Osteoblast (primary cell): ENCODE data around the gene FAM234A. TPM values are rescaled to one million over a fixed set of nuclear protein-coding genes. Genes with fewer than 3 reads are reported as not detected.
A peak's percentile ranks its signal among the peaks of the same experiment; 100 is the strongest.

Experiments
- DNase-seq: peaks from one replicate; pipeline ENCODE4 v3.0.0; 2011; ENCODE audit warnings: low spot score, mixed read lengths; ENCODE audit not compliant: insufficient read length; ENCODE audit errors: missing footprints
- H2AFZ ChIP-seq: 2 replicates; pipeline ENCODE4 v1.6.0; 2011; ENCODE audit warnings: mild to moderate bottlenecking, low read length
- H3K27ac ChIP-seq: 2 replicates; pipeline ENCODE4 v1.5.1; 2011; ENCODE audit warnings: mild to moderate bottlenecking, low read depth, low read length, moderate library complexity
- H3K27me3 ChIP-seq: 2 replicates; pipeline ENCODE4 v1.6.0; 2012; ENCODE audit warnings: mild to moderate bottlenecking, control low read depth, inconsistent platforms, low read length, moderate library complexity; ENCODE audit not compliant: insufficient read depth
- H3K36me3 ChIP-seq: 2 replicates; pipeline ENCODE4 v1.5.1; 2011; ENCODE audit warnings: mild to moderate bottlenecking, low read length, control low read depth, moderate library complexity; ENCODE audit not compliant: insufficient read depth
- H3K4me1 ChIP-seq: 2 replicates; pipeline ENCODE4 v1.5.1; 2011; ENCODE audit warnings: mild to moderate bottlenecking, low read length, control low read depth, moderate library complexity; ENCODE audit not compliant: insufficient read depth
- H3K4me2 ChIP-seq: 2 replicates; pipeline ENCODE4 v1.6.0; 2011; ENCODE audit warnings: mild to moderate bottlenecking, low read length; ENCODE audit not compliant: insufficient read depth
- H3K4me3 ChIP-seq: fragments of 200-600 bp; sonication (generic); 3 replicates; pipeline ENCODE4 v1.5.1; 2012; ENCODE audit warnings: mild to moderate bottlenecking, low read length, inconsistent platforms; ENCODE audit not compliant: insufficient read depth
- H3K79me2 ChIP-seq: 2 replicates; pipeline ENCODE4 v1.6.0; 2012; ENCODE audit warnings: mild to moderate bottlenecking, low read length, control low read depth, inconsistent platforms; ENCODE audit not compliant: insufficient read depth
- H3K9me3 ChIP-seq: 2 replicates; pipeline ENCODE4 v1.5.1; 2011; ENCODE audit warnings: low read depth, low read length, control low read depth
- H4K20me1 ChIP-seq: 2 replicates; pipeline ENCODE4 v1.6.0; 2012; ENCODE audit warnings: mild to moderate bottlenecking, low read length, control low read depth; ENCODE audit not compliant: insufficient read depth
- CTCF ChIP-seq: IDR thresholded peaks from 2 replicates; pipeline ENCODE4 v1.5.1; 2011; ENCODE audit warnings: mild to moderate bottlenecking, low read depth, low read length, moderate library complexity; ENCODE audit errors: extremely low read depth
- total RNA-seq: library from RNA; depleted of rRNA; stranded (reverse); fragments of >200 nt; gene quantifications from 2 replicates; pipeline ENCODE4 v1.2.3, GENCODE V29; 2012

The FAM234A gene
- total RNA-seq, 1 donor = 113 TPM

- H2AFZ ChIP-seq = no peak overlapping the region
- no peak for TF ChIP-seq CTCF
- no peaks in the 10 kb centered on the region for H4K20me1 ChIP-seq
- no peak overlapping the region for H3K4me3 ChIP-seq
- H3K79me2 ChIP-seq = no peaks in the 10 kb centered on the region
- no peaks in the 10 kb centered on the region for H3K9me3 ChIP-seq
- H3K27me3 ChIP-seq = peaks cover 17% of the 10 kb centered on the region
- H3K27ac ChIP-seq = no peak overlapping the region
- H3K4me2 ChIP-seq = no peak overlapping the region
- H3K36me3 ChIP-seq = no peaks in the 10 kb centered on the region
- DNase-seq = no peak
- no peaks in the 10 kb centered on the region for H3K4me1 ChIP-seq
Observed at GRCh38 chr16:282491-282890, 47.9 kb downstream of the FAM234A start.

DNA sequence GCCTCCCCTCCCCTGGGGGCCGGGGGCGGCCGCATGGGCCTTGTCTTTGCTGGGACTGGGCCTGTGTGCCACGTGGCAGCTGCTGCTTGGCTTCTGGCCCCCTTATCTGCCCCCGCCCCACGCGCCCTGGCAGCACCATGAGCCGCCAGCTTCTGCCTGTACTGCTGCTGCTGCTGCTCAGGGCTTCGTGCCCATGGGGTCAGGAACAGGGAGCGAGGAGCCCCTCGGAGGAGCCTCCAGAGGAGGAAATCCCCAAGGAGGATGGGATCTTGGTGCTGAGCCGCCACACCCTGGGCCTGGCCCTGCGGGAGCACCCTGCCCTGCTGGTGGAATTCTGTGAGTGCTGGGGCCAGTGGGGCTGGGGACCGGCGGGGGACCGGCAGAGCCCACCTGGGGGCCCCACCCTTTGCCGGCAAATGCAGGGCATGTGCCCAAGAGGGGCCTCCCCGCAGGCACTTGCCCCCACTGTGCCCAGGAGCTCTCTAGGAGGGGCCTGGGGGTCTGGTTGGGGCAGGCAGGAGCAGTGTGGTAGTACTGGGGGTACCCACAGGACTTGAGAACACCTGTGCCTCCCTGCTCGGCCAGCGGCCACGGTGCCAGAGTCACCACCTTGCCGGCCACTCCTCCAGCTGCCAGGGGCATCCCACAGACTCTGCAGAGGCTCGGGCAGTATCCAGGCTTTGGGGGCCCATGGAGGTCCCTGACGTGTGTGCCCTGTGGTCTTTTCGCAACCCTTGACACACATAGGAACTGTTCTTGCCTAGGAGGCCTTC is 48.6 kb downstream of the FAM234A start, which contains the start of gene PDIA2:
TSS of gene PDIA2 (plus strand) at position 132 of the 773 bp plus-strand sequence. CDS start at position 138, 6 bp downstream.
- no peaks in the 10 kb centered on the region for H3K79me2 ChIP-seq
- no peak within 1 kb of the TSS for H2AFZ ChIP-seq
- H3K9me3 ChIP-seq = no peaks in the 10 kb centered on the region
- H3K4me1 ChIP-seq = no peaks in the 10 kb centered on the region
- no peak within 1 kb of the TSS for H3K4me3 ChIP-seq
- no peak for TF ChIP-seq CTCF
- DNase-seq = peak; percentile 94
- H3K4me2 ChIP-seq = no peak within 1 kb of the TSS
- no peaks in the 10 kb centered on the region for H4K20me1 ChIP-seq
- peaks cover 17% of the 10 kb centered on the region for H3K27me3 ChIP-seq
- no peak within 1 kb of the TSS for H3K27ac ChIP-seq
- H3K36me3 ChIP-seq = no peaks in the 10 kb centered on the region

DNA sequence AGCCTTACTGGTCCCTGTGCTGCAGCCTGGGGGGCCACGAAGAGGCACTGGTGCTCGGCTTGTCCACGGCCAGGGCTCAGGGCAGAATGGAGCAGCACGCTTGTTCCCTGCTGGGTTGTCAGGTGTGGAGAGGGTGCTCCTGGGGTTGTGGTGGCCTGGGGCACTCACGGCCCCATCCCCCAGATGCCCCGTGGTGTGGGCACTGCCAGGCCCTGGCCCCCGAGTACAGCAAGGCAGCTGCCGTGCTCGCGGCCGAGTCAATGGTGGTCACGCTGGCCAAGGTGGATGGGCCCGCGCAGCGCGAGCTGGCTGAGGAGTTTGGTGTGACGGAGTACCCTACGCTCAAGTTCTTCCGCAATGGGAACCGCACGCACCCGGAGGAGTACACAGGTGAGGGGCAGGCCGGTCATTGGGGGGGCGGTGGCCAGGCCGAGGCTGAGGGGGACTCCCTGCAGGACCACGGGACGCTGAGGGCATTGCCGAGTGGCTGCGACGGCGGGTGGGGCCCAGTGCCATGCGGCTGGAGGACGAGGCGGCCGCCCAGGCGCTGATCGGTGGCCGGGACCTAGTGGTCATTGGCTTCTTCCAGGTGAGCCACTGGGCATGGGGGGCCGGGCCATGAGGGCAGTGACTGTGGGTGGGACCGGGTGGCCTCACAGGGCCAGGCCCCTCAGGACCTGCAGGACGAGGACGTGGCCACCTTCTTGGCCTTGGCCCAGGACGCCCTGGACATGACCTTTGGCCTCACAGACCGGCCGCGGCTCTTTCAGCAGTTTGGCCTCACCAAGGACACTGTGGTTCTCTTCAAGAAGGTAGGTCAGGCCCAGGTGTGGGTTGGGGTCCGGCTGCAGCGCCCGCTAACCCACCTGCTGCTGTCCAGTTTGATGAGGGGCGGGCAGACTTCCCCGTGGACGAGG is 49.8 kb downstream of the FAM234A start:
- Histone ChIP-seq H3K27ac (no peak overlapping the region), H3K4me2 (no peak overlapping the region), H3K79me2 (no peaks in the 10 kb centered on the region), H2AFZ (no peak overlapping the region), H3K4me1 (no peaks in the 10 kb centered on the region), H3K9me3 (no peaks in the 10 kb centered on the region), H3K27me3 (peaks cover 13% of the 10 kb centered on the region), H4K20me1 (no peaks in the 10 kb centered on the region), H3K4me3 (no peak overlapping the region), H3K36me3 (no peaks in the 10 kb centered on the region)
- peak; percentile 92 for DNase-seq
- no peak for TF ChIP-seq CTCF
